NCI-H2081 treated with DMSO at 0.1 percent for 48 hours (cell line): ENCODE data around the gene CACNG4.

Source experiments
- DNase-seq: peaks from one replicate; lab custom pipeline; 2025; lab: John Stamatoyannopoulos, UW

The CACNG4 gene

DNA sequence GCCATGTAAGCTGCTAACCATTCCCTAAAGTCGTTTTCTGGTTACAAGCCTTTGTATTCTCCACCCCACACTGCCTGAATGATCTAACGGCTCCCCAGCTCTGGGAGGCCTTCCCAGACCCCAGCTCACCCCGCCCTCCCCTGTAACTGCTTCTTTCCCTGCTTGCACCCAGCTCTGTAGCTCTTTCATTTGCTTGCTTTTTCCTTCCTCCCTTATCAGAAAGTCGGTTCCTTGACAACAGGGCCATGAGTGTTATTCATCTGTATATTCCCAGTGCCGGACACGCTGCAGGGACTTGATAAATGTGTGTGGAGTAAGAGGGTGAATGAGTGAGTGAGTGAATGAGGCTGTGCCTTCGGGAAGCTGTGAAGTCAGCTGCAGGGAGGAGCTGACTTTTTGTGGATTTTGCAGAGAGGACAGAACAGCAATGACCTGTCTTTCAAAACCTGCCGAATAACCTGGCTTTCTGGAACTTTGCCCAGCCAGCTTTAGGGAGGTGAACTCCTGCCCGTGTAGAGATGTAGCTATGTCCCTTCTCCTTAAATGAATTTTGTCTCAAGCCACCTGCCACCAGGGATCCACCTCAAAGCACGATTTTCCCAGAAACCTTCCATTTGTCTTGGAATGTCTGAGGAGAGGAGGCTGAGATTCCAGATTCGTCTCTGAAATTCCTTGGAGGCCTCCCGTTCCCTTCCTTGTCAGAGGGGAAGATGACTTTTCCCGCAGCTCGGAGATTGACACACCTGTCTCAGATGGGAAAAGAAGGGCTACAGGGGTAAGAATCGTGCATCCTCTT, 20.0 kb upstream of the CACNG4 start:
- no peak for DNase-seq

DNA sequence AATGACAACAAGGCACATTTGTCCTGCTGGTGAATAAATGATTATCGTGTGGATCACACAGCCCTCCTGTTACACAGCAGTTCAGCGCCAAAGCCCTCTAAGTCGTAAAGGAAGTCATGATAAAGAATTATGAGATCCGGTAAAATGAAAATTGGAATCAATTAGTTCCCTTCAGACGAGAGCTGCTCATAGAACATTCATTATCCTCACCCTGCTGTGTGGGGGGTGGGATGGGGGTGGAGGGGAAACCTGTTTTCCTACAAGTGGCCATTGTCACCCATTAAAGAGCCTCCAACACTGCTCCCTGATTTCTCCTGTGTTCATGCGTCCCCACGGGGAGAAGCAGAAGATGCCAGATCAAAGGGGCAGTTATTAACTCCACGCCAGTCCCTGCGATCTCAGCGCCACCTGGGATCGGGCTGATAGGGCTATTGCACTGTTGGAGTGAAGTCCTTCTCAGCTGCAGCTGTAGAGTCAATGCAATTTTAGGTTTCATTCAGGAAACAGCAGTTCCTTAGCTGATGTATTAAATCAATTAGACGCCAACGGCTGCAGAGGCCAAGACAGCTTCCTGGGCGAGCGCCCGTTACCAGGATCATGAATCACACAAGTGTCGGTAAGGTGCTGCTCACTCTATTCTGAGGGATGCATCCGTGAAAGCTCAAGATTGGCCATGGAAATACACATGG, 19.2 kb upstream of the CACNG4 start:
- no peak for DNase-seq

DNA sequence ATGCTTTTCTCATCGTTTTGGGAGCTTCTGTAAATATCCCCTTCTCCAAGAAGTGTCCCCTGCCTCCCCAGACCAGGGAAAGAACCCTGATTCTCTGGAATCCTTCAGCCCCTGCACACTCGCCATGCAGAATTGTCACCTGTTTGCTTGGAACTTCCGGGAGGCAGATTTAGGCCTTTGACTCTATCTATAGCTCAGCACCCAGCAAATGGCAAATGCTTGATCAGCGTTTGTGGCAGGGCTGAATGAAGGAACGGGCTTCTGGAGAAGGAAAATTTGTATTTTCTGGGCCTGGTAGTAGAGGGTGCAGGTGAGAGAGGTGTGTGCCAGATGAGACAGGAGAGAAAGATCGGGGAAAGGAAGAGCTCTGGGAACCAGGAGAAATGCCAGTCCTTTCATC, 18.3 kb upstream of the CACNG4 start:
- DNase-seq: no peak

DNA sequence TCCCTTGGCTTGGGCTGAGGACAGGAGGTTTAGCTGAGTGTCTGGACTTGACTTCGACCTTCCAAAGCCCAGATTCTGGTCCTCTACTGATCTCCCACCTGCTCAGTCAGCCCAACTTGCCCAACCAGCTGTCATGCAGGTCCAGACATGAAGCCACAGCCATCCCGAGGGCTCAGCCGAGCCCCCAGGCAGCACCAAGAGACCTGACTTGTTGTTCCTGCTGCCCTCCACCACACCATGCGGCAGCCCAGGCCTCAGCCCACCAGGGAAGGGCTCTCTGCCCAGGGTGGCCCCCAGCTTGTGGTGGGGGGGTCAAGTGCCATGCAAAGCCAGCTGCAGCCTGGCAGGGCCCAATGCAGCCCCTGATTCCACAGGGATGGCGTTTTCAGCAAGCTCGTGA, 17.2 kb upstream of the CACNG4 start:
- no peak for DNase-seq

DNA sequence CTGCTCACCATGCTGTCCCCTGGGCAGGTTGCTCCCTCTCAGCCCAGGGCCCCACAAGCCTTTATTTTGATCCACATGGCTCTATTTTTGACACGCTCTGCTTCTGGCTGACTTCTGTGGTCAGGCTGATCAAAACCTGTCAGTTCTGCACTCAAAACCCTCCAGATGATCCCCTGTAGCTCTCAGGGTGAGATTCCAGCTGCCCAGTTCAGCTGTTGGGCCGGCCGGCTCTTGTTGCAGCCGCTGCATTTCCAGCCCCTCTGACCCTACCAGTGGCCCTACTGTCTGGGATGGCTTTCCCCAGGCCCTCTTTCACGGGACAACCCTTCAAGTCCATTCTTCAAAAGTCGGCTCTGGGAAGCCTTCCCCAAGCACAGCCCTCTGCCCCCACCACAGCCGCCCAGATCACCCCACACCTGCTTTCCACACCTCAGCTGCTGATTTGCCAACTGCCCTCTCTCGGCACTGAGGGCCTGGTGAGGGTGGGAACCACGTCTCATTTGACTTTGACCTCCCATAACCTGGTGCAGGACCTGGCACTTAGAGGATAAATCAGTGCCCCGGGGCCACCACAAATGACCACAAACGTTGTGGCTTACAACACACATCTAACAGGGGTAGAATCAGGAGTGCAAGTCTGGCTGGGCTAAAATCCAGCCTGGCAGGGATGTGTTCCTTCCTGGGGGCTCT, 16.3 kb upstream of the CACNG4 start:
- no peak for DNase-seq

DNA sequence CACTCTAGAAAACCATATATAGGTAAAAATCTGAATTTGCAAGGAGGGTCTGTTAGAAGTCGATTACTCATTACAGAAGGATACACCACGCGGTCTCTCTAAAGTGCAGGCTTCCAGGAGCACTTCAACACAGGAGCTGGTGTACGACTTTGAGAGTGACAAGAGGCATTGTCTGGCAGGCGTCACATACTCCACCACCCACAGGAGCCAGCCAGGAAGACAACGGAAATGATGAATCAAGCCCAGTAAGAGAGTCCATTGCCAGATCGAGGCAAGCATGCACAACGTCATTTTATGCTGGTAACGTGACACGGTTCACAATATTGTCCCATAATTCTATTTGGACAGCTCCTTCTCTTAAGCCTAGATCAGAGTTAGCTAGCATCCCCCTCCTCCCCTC, 15.0 kb upstream of the CACNG4 start:
- DNase-seq: no peak

DNA sequence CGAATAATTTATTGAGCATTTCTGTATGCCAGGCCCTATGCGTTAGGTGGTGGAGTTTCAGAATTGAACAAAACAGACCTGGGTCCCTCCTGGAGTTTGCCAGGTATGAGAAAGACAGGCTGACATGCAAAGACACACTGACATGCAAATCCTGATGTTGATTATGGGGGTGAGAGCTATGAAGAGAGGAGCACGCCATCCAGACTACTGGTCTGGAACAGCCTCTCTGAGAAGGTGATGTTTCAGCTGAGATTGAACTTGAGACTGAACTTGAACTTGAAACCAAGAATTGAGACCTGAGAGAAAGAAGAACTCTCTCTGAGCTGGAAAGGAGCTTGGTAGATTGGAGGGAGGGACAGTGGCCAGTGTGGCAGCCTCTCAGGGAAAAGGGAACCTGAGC, 14.2 kb upstream of the CACNG4 start:
- no peak for DNase-seq

DNA sequence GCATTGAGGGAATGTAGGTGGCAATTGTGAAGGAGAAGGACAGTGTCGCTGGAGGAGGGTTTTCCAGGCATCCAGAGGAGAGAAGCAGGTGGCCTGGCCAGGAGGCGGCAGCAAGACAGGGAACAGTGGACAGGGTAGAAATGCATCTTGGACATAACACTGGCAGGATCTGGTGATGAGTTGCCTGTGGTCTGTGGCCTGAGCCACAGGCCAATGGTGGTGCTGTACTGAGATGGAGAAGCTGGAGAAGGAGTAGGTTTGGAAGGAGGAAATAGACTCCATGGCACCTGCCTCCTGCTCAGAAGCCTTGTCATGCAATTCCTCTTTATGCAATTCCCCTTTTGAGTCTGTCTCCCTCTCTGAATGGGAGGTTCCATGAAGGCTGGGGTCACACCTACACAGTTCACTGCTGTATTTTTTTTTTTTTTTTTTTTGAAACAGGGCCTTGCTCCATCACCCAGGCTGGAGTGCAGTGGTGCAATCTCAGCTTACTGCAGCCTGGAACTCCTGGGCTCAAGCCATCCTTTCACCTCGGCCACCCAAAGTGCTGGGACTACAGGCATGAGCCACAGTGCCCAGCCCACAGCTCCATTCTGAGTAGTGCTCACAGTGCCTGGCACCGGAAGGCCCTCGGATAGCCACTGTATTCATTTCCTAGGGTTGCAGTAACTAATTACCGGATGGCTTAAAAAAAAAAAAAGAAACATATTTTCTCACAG, 13.5 kb upstream of the CACNG4 start:
- no peak for DNase-seq

DNA sequence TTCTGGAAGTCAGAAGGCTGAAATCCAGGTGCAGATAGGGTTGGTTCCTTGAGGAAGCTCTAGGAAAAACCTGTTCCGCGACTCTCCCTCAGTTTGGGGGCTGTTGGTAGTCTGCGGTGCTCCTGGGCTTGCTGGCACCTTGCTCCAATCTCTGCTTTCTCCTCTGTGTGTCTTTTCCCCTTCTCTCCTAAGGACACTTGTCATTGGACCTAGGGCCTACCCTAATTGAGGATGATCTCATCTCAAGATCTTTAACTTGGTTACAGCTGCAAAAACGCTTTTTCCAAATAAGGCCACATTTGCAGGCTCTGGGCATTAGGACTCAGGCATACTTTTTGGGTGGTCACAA, 12.9 kb upstream of the CACNG4 start:
- DNase-seq: no peak

DNA sequence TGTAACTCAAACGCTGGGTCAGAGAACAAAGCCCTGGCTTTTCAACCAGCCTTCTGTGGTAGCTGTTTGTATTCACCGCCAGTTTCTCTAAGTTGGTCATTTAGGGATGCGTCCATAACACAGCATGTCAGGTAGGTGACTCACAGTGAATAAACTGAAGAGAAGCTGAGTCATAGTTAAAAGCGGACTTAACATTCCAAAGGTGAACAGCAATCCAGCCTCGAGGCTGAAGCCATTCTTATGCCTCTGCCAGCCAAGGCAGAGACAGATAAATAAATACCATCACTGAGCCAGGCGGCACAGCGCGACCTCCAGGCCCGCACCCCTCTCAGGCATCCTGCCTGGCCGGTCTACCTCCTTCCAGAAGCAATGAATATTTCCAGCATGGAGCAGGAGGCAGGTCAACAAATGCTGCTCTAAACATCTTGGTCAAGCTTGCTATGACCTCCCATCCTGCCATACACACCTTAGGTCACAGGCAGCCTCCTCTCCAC, 12.4 kb upstream of the CACNG4 start:
- DNase-seq: no peak

DNA sequence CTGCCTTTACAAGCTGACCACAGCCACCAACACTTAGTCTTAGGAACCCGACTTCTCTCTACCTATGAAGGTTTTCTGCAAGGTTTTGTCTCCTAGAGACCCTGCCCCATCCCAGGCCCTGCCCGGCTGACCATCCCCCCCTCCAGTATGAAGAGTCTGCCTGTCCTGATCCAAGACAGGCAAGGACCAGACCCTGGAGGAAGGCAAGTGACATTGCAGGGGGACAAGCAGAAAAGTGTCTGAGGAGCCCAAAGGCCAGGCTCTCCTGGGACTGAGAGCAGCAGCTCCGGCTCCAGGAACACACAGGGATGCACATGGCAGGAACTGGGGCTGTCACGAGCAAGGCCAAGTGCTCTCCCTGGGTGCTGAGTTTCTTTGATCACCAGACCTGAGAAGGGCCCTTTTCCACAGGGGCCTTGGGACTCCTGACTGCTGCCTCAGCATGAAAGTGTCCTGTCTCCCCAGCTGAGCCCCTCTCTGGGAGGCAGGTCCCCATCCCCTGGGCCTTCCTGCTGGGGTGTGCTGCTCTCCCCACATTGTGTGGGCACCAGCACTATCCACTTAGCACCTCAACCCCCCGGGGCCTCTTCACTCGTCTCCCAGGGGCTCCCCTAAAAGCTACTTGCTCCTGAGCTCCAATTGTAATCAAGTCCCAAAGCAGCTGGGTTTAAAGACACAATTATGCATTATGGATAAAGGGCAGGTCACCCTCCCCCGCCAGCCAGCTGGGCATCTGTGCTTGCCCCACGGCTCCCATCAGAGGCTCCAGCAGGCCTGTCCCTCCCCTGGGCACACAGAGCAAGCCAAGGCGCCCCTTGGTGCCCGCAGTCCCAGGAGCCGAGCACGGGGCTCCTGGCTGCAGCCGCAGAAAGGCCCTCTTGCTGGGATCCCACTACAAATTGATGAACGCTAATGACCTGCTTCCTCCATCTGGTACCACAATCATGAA, 11.6 kb upstream of the CACNG4 start:
- no peak for DNase-seq

DNA sequence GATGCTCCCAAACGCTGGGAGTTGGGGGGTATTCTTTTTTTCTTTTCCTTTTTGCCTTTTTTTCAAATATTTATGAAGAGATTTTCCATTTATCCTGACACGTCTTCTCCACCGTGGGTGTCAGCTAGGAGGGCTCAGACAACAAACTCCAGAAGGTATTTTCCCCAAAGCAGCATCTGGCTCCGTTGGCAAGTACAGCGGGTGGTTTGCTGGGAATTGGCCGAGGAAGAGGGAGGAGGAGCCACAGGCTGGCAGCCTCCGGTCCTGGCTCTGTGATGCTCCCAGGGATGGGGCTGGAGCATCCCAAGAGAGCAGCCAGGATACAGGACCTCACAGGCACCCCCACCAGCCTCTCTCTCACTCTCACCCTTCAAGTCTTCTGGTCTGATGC, 10.9 kb upstream of the CACNG4 start:
- DNase-seq: no peak

DNA sequence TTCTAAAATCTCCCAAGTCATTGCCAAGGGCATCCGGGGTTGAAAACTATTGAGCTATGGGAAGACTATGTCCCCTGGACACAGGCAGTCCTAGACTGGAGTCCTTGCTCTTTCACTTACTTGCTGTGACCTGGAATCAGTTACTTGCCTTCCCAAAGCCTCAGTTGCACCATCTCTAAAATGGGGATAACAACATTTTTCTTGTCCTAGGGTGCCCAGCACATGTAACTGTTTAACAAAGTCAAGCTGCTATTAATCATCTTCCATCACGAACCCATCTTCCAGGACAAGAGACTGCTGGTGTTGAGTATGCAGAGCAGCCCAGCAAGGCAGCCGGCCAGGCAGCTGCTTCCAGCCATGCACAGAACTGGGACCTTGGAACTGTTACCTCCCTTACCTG, 9.9 kb upstream of the CACNG4 start:
- no peak for DNase-seq

DNA sequence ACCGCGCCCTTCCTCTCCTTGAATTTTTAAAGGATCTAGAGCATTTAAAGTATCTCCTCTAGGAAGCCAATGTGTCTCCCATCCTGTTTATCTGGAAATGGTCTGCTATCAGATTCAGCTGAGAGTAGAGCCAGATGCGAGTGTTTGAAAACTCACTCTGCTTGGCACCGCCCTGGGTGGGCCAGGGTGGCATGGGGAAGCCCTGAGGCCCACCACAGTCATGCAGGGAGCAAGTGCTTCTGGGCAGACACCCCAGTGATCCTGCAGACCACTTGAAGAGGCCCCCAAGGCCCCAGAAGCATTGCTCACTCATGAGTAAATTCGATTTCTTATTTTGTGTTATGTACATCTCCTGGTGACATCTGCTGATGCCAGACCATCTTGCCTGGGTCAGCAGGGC, 8.7 kb upstream of the CACNG4 start:
- DNase-seq: no peak

DNA sequence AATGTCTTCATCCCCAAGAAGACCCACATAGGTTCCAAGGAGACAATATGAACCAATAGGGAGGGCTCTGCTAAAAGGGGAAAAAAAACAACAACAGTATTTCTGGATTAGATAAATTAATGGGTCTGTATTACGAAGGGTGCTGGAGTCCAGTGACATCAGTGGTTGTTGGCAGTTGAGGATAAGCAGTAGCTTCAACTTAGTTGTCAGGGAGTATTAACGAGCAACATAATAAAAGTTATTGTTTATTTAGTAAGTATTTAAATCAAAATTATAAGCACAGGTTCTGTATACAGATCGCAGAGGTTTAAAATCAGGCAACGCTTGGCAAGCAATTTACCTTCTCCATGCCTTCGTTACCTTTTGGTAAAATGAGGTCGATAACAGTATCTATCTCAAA, 7.6 kb upstream of the CACNG4 start:
- no peak for DNase-seq

DNA sequence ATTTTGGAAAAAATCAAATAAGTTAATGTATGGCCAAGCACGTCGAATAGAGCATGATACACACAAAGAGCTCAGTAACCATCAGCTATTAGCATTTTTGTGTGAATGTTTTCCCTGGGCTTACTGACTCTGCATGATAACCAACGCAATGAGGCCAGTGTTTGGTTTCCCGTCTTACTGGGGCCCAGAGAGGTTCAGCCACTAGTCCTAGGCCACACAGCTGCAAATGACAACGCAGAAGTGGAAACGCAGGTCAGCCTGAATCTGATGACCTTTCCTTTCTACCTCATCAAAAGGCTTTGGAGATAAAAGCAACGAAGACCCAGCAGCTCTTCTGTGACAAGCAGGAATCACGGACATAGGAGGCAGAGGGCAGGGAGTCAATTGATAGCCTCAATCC, 7.2 kb upstream of the CACNG4 start:
- DNase-seq: no peak

DNA sequence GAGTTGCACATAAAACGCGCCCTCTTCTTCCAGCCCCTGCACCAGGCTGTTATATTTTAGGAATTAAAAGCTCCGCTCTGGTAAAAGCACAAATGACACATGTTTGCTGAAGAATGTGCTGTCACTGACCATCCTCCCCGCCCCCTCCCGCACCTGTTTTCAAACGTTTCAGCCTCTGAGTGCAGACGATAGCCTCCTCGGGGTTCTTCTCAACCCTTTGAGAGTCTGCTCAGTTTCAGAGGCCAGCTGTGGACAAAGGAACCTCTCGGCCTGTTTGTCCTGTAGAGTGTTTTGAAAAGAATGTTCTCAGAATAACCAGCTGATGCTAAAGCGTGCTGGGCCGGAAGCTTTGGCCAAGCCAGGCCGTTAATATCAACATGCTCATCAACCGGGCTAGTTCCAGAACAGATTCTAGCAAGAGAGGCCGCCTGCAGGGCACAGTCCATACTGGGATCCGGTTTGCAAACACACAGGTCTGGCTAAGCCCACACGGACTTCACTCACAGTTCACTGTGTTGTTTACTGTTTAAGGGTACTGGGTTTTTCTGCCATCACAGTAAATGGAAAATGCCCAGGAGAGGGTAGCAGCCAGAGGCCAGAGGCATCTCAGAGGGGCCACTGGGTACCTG, 6.4 kb upstream of the CACNG4 start:
- no peak for DNase-seq

DNA sequence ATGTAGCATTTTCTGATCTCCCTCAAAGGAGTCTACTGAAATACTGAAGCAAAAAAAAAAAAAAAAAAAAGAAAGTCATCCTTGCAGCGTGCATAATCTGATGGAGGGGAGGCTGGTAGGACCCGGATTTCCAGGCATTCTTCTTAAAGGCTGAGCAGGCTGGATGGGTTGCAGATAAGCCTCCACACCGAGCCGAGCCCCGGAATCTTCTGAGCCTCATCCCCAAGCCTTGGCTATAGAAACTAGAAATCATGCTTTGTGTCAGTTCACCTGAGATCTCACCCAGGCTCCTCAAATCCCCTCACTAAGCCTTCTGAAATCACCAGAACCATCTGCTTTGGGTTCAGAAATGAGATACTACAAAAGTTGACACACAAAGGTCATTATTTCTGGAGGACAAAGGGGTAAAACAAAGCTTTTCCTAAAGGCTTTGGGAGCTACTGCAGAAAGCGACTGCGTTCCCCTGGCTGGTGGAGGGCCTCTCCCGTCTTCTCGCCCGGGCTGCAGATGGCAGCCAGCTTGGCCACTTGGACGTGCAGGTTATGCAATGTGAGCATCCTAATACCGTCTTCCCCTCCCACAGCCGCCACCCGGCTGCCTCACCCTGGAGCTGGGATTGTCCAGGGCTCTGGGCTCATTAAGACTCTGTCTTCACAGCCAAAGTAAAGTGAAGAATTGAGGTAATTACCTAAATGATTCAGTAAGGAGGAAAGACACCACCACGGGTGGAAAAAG, 4.7 kb upstream of the CACNG4 start:
- no peak for DNase-seq

DNA sequence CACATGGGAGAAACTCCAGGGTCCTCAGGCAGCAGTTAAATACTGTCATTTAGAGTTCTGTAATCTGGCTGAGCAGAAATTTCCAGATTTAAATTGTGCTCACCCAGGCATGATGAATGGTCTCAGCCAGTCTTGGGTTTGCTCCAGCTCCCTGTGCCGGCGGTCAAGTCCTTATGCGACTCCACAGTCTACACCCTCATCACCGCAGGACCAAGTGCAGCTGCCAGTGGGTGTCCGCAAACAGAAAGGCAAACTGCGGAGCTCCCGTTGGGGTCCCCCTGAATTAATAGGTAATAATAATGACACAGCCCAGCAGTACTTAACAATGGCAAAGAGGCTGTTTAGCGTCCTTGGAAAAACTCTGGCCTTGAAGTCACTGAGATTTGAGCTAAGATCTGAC, 3.9 kb upstream of the CACNG4 start:
- DNase-seq: no peak

DNA sequence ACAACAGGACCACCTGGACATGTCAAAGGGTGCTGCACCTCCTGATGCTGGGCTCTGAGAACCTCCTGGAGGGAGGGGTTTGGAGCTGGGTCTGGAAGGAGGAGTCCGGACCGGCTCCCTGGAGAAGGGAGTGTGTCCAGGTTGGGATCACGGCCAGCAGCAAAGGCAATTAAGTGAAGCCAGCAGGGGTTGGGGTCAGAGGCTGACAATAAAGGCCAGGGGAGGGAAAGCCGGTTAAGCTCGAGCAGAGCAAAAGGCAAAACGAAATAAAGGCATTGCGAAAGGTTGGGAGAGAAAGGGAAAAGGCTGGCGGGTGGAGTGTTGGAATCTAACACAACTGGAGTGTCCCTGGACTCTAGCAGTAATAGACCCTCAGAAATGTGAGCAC, 992 bp upstream of the CACNG4 start:
- DNase-seq: no peak
